ENCODE measurements around the gene CSH1. TPM values are rescaled to one million over a fixed set of nuclear protein-coding genes. Genes with fewer than 3 reads are reported as not detected.
"Not testable (repeated sequence)": the region's sequence is repeated elsewhere in the genome, so short reads cannot be mapped to it uniquely, and the experiment has no call there.

The CSH1 gene
- total and polyA plus RNA-seq, 2 donors (not counting 3 experiments of a cell fraction or from before 2014, with no cell fraction given): not detected

GRCh38 chr17:63894821-63895220 is 1.6 kb downstream of the CSH1 start:
- DNase-seq (ENCODE audit: low read depth, low spot score); BruUV-seq (replicated peaks); H4K20me1 ChIP-seq (replicated peaks; ENCODE audit: control insufficient read depth, extremely low read depth, insufficient read depth, low read length); intact Hi-C loops (cut with micrococcal nuclease); H3K9me1 ChIP-seq (replicated peaks; ENCODE audit: control insufficient read depth, extremely low read depth, insufficient read depth, low read length); FAIRE-seq; H3K4me2 ChIP-seq (ENCODE audit: insufficient read depth, low read length); H2AFZ ChIP-seq (ENCODE audit: low read depth, low read length); CTCF ChIA-PET; H3K9ac ChIP-seq (replicated peaks; ENCODE audit: extremely low read depth, insufficient read depth, low read length); H3K79me2 ChIP-seq (ENCODE audit: control insufficient read depth, insufficient read depth, low read length); H3K4me1 ChIP-seq (ENCODE audit: control insufficient read depth, extremely low read depth, insufficient read depth, low read length); POLR2A ChIA-PET; H3K4me3 ChIP-seq (replicated peaks in 1 of 3; ENCODE audit: insufficient read depth in 1 of 3, low read depth in 1 of 3, low read length in 3 of 3); H3K36me3 ChIP-seq (ENCODE audit: control insufficient read depth in 2 of 2, extremely low read depth in 1 of 2, insufficient read depth in 2 of 2, low read length in 2 of 2); H3K27ac ChIP-seq (ENCODE audit: insufficient read depth, low read depth, low read length); dilution Hi-C loops (cut with MboI; ENCODE audit: extremely low pct_ligation_motif_present, low sequenced_read_pairs); H3K9me3 ChIP-seq (replicated peaks; ENCODE audit: control insufficient read depth, insufficient read depth, low read length): not testable (repeated sequence)
- peaks cover 6 to 11% of the 10 kb centered on the region in 2 experiments for H3K27me3 ChIP-seq (ENCODE audit: control insufficient read depth in 2 of 2, insufficient read depth in 2 of 2, low read length in 2 of 2)

GRCh38 chr17:63894021-63894420 is 2.4 kb downstream of the CSH1 start:
- CTCF ChIA-PET: interaction anchor here (2.1 kb wide), 1 partner anchor 14 kb away, joined by 5 read pairs; no protein-coding TSS in a partner anchor
- dilution Hi-C loops (cut with MboI; ENCODE audit: extremely low pct_ligation_motif_present, low sequenced_read_pairs): not testable (repeated sequence)

More at GRCh38 chr17:63894021-63894420, 2.4 kb downstream of the CSH1 start:
- H3K9me1 ChIP-seq (replicated peaks; ENCODE audit: control insufficient read depth, extremely low read depth, insufficient read depth, low read length); BruUV-seq (replicated peaks); H3K9me3 ChIP-seq (replicated peaks; ENCODE audit: control insufficient read depth, insufficient read depth, low read length); H3K9ac ChIP-seq (replicated peaks; ENCODE audit: extremely low read depth, insufficient read depth, low read length); DNase-seq (ENCODE audit: low read depth, low spot score); H4K20me1 ChIP-seq (replicated peaks; ENCODE audit: control insufficient read depth, extremely low read depth, insufficient read depth, low read length); intact Hi-C loops (cut with micrococcal nuclease); FAIRE-seq; H3K27ac ChIP-seq (ENCODE audit: insufficient read depth, low read depth, low read length); H3K4me1 ChIP-seq (ENCODE audit: control insufficient read depth, extremely low read depth, insufficient read depth, low read length); H3K4me2 ChIP-seq (ENCODE audit: insufficient read depth, low read length); POLR2A ChIA-PET; H3K27me3 ChIP-seq (ENCODE audit: control insufficient read depth in 2 of 2, insufficient read depth in 2 of 2, low read length in 2 of 2); H2AFZ ChIP-seq (ENCODE audit: low read depth, low read length); H3K4me3 ChIP-seq (replicated peaks in 1 of 3; ENCODE audit: insufficient read depth in 1 of 3, low read depth in 1 of 3, low read length in 3 of 3); H3K36me3 ChIP-seq (ENCODE audit: control insufficient read depth in 2 of 2, extremely low read depth in 1 of 2, insufficient read depth in 2 of 2, low read length in 2 of 2); H3K79me2 ChIP-seq (ENCODE audit: control insufficient read depth, insufficient read depth, low read length): not testable (repeated sequence)
